Transverse colon (tissue), 4 donors: ENCODE measurements around the gene ZNF343. TPM values are rescaled to one million over a fixed set of nuclear protein-coding genes. Genes with fewer than 3 reads are reported as not detected.

Experiments used
- DNase-seq: peaks from one replicate; pipeline ENCODE4 v3.0.0-alpha.2; 2019
- H3K27ac ChIP-seq, 4 donors: fragments of 200-600 bp; sonication (generic); 2 replicates each; pipeline ENCODE4 v1.5.1; 2016 to 2018; ENCODE audit warnings: inconsistent platforms in 4 of 4
- H3K27me3 ChIP-seq: fragments of 200-600 bp; sonication (generic); 2 replicates; pipeline ENCODE4 v1.5.1; 2017; ENCODE audit warnings: inconsistent platforms
- H3K36me3 ChIP-seq, 4 donors: fragments of 200-600 bp; sonication (generic); 2 replicates each; pipeline ENCODE4 v1.5.1; 2017 to 2019; ENCODE audit warnings: inconsistent platforms in 4 of 4
- H3K4me1 ChIP-seq, 4 donors: fragments of 200-600 bp; sonication (generic); 2 replicates each; pipeline ENCODE4 v1.5.1; 2017 to 2020; ENCODE audit warnings: inconsistent platforms in 4 of 4
- H3K4me3 ChIP-seq, 4 donors: fragments of 200-600 bp; sonication (generic); 1 replicate in 1 of 4; 2 replicates in 3 of 4; pipeline versions ENCODE4 v1.5.1 to v1.6.1; 2017 to 2019; ENCODE audit warnings: inconsistent platforms in 4 of 4
- H3K9me3 ChIP-seq, 2 donors: fragments of 200-600 bp; sonication (generic); 2 replicates each; pipeline ENCODE4 v1.5.1; 2017 to 2019; ENCODE audit warnings: inconsistent platforms in 2 of 2
- EP300 ChIP-seq: sonication (generic); formaldehyde crosslinking; IDR thresholded peaks from one replicate; pipeline ENCODE4 v1.6.1; 2017; ENCODE audit warnings: antibody characterized with exemption, low read depth
- POLR2A ChIP-seq: fragments of 450-650 bp; IDR thresholded peaks from one replicate; pipeline ENCODE4 v1.6.1; 2016; ENCODE audit warnings: antibody characterized with exemption, mild to moderate bottlenecking, moderate library complexity
- POLR2AphosphoS5 ChIP-seq, 3 donors: sonication (generic); formaldehyde crosslinking; IDR thresholded peaks; one replicate each; pipeline ENCODE4 v1.6.1; 2016; ENCODE audit warnings: antibody characterized with exemption in 3 of 3
- WGBS, 2 donors: methylation state at CpG; one replicate each; pipeline ENCODE4 v1.1.5; 2018; ENCODE audit warnings: low coverage in 1 of 2; 5-methylcytosine and 5-hydroxymethylcytosine counted together
- in situ Hi-C, 4 donors: fragments of 200-750 bp; cut with MboI; loops; one replicate each; pipeline versions ENCODE4 v1.15.0 to v1.15.1; 2017; ENCODE audit warnings: low sequenced_read_pairs in 3 of 4, low pct_ligation_motif_present in 1 of 4, low pct_unique_long_range_greater_than_20kb in 1 of 4
- intact Hi-C: fragments of 100-400 bp; cut with DNase I; formaldehyde crosslinking; loops from one replicate; pipeline ENCODE4 v1.15.1; 2023; ENCODE audit warnings: low total_unique reads
- total RNA-seq, 4 donors: library from RNA; depleted of rRNA; stranded (reverse); fragments of >200 nt; gene quantifications; one replicate each; pipeline ENCODE4 v1.1.0, GENCODE V29; 2016
- TF ChIP-seq, protein P1 (sequence below), 5 experiments: fragments of 200-600 bp in 3 of 5; fragments of 450-650 bp in 2 of 5; sonication (generic) in 3 of 5; IDR thresholded peaks; 1 replicate in 2 of 5; 2 replicates in 3 of 5; pipeline ENCODE4 v1.5.1; 2016 to 2017; ENCODE audit warnings: antibody characterized with exemption in 5 of 5, inconsistent platforms in 3 of 5, mild to moderate bottlenecking in 2 of 5, moderate library complexity in 1 of 5

Gene ZNF343
- total RNA-seq, 4 donors from 2014 or later, result 2.4 to 9.8 (median 6.1) TPM

DNA sequence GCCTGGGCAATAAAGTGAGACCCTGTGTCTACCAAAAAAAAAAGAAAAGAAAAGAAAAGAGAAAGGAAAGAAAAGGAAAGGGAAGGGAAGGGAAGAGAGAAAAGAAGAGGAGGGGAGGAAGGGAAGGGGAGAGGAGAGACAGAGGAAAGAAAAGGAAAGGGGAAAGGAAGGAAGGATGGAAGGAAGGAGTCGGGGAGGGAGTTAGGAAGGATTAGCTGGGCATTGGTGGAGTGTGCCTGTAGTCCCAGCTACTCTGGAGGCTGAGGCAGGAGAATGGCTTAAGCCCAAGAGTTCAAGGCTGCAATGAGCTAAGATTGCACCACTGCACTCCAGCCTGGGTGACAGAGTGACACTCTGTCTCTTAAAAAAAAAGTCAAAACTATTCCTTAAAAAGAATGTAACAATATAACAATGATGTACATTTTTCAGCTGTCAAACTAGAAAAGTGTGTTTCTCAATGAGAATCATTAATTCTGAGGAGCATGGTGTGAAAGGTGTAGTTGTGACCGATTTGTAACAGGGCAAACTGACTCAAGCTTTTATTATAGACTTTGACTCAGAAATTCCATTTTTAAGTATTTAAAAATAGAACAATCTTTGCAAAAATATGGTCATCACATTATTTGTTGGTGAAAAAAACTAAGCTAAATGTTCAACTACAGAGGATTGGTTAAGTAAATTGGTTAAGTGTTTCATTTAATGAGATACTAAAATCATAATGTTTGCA is 52.8 kb downstream of the ZNF343 start:
- in situ Hi-C loops, result loop anchor here in 2 of 4 donors (10.0 to 25.0 kb wide), 2 partner anchors 244 to 251 kb away; no protein-coding TSS in a partner anchor

DNA sequence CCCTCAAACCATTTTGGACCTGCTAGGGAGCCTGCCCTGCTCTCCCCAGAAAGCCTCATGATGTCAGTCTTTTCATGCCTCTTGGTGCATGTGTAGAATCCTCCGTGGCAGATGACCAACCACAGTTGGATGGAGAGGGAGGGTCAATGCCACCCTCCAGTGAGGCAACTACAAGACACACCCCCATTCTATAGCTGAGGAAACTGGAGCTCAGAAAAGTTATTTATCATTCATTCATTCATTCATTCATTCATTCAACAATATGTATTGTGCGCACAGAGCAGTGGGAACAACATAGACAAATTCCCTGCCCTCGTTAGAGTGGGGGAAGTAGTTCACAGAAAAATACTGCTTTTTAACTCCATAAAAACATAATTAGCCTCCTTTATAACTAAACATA is 54.9 kb downstream of the ZNF343 start:
- H3K4me3 ChIP-seq, result no peak overlapping the region
- TF ChIP-seq EP300 (no peak), POLR2A (no peak), POLR2AphosphoS5 (IDR thresholded peaks at IDR 0.05) (no peak)
- TF ChIP-seq, protein P1, sequence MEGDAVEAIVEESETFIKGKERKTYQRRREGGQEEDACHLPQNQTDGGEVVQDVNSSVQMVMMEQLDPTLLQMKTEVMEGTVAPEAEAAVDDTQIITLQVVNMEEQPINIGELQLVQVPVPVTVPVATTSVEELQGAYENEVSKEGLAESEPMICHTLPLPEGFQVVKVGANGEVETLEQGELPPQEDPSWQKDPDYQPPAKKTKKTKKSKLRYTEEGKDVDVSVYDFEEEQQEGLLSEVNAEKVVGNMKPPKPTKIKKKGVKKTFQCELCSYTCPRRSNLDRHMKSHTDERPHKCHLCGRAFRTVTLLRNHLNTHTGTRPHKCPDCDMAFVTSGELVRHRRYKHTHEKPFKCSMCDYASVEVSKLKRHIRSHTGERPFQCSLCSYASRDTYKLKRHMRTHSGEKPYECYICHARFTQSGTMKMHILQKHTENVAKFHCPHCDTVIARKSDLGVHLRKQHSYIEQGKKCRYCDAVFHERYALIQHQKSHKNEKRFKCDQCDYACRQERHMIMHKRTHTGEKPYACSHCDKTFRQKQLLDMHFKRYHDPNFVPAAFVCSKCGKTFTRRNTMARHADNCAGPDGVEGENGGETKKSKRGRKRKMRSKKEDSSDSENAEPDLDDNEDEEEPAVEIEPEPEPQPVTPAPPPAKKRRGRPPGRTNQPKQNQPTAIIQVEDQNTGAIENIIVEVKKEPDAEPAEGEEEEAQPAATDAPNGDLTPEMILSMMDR (IDR thresholded peaks at IDR 0.05), result no peak
- H3K27me3 ChIP-seq, result no peaks in the 10 kb centered on the region
- intact Hi-C loops, result loop anchor here (10.0 kb wide), 1 partner anchor 249 kb away; no protein-coding TSS in a partner anchor
- no peak for DNase-seq
- peaks cover 0 to 4% (median 0%) of the 10 kb centered on the region in 4 donors for H3K4me1 ChIP-seq
- in situ Hi-C loops, result loop anchor here in 3 of 4 donors (5.0 to 25.0 kb wide), 3 partner anchors 241 to 249 kb away; no protein-coding TSS in a partner anchor
- no peaks in the 10 kb centered on the region for H3K9me3 ChIP-seq
- H3K36me3 ChIP-seq, result no peaks in the 10 kb centered on the region
- 75 to 77% methylated on average over 3 of the region's 3 CpGs for whole genome bisulfite sequencing, 2 donors
- no peak overlapping the region for H3K27ac ChIP-seq

More for the DNA sequence above, 52.8 kb downstream of the ZNF343 start:
- DNase-seq, result no peak
- Histone ChIP-seq H3K4me1 (peaks cover 0 to 4% (median 0%) of the 10 kb centered on the region in 4 donors), H3K27me3 (no peaks in the 10 kb centered on the region), H3K4me3 (no peak overlapping the region), H3K27ac (no peak overlapping the region), H3K36me3 (peaks cover under 1 to 11% (median 6%) of the 10 kb centered on the region in 4 donors), H3K9me3 (no peaks in the 10 kb centered on the region)
- TF ChIP-seq, protein P1 (IDR thresholded peaks at IDR 0.05), result no peak
- TF ChIP-seq EP300 (no peak), POLR2AphosphoS5 (IDR thresholded peaks at IDR 0.05) (no peak)
- intact Hi-C loops, result loop anchor here (10.0 kb wide), 1 partner anchor 251 kb away; no protein-coding TSS in a partner anchor
- WGBS, 2 donors, result 71 to 80% methylated on average over 2 of the region's 2 CpGs

DNA sequence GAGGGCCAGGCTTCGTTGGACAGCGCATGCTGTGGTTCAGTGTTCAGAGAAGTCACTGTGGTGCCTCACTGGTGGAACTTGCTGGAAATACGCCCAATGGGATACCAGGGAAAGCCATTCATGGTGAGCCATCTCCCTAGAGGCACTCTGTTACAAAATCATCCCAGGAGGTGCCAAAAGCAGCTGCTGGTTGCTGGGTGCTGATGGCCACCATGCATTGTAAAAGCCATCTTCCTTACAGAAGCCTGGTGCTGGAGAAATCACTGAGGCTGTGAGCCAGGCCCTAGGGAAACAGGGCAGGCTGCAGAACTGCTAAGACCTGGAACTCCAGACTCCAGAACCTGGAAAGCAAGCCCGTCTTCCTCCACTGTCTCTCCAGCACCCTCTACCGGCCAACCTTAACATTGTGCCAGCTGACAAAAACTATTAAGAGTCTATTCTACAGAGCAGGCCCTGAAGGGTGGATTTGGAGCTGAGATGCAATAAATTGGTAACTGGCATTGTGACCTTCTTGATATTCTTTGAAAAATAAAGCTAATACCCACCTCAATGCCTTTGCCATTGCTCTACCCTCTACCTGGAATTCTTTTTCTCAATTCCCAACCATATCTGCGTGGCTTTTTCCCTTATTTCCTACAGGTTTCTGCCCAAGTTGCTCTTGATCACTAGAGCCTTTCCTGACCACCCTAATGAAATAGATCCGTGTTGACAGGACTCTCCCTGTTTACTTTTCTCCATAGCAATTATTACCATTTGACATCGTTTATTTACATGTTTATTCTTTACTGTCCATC is 56.6 kb downstream of the ZNF343 start:
- no peak overlapping the region for H3K27ac ChIP-seq
- no peaks in the 10 kb centered on the region for H3K36me3 ChIP-seq
- in situ Hi-C loops (loop anchor here in 3 of 4 donors (5.0 to 25.0 kb wide), 3 partner anchors 240 to 247 kb away; no protein-coding TSS in a partner anchor), intact Hi-C loops (loop anchor here (10.0 kb wide), 1 partner anchor 247 kb away; no protein-coding TSS in a partner anchor)
- no peak overlapping the region for H3K4me3 ChIP-seq
- DNase-seq, result peak; percentile 69
- H3K9me3 ChIP-seq, result no peaks in the 10 kb centered on the region
- no peaks in the 10 kb centered on the region for H3K27me3 ChIP-seq
- WGBS, 2 donors, result 53 to 78% methylated on average over 6 to 8 of the region's 8 CpGs
- no peak for TF ChIP-seq POLR2AphosphoS5 (IDR thresholded peaks at IDR 0.05)
- no peak for TF ChIP-seq EP300
- TF ChIP-seq, protein P1 (IDR thresholded peaks at IDR 0.05), result peak; percentile 63 to 87 (median 79)
- no peak for TF ChIP-seq POLR2A
- H3K4me1 ChIP-seq, result peaks cover 0 to 4% (median 0%) of the 10 kb centered on the region in 4 donors

DNA sequence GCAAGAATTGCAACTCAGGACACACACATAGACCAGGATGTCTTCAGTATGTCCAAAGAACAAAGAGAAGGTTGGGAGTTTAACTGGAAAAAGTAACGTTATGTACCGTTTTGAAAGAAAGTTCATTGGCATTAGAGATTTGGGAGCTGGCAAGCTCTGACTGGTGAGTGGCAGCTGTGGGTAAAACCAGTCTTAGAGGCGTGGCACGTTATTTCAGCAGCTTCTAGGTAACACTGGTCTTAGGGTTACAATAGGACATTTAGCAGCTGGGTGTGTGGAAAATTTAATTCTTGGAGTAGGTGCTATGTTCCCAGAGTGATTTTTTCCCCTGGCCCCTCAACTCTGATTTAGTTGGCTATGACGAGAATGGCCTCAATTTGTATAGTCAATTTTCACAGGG is 57.3 kb downstream of the ZNF343 start:
- no peak overlapping the region for H3K27ac ChIP-seq
- in situ Hi-C loops, result loop anchor here in 3 of 4 donors (5.0 to 25.0 kb wide), 3 partner anchors 239 to 247 kb away; no protein-coding TSS in a partner anchor
- no peak for DNase-seq
- no peaks in the 10 kb centered on the region for H3K27me3 ChIP-seq
- no peak for TF ChIP-seq POLR2AphosphoS5 (IDR thresholded peaks at IDR 0.05)
- no peak for TF ChIP-seq POLR2A
- TF ChIP-seq EP300, result no peak
- TF ChIP-seq, protein P1 (IDR thresholded peaks at IDR 0.05), result no peak
- H3K36me3 ChIP-seq, result no peaks in the 10 kb centered on the region
- intact Hi-C loops, result loop anchor here (10.0 kb wide), 1 partner anchor 247 kb away; no protein-coding TSS in a partner anchor
- WGBS, 2 donors, result 49 to 74% methylated on average over 5 of the region's 5 CpGs
- H3K9me3 ChIP-seq, result no peaks in the 10 kb centered on the region
- H3K4me1 ChIP-seq, result peaks cover 0 to 4% (median 0%) of the 10 kb centered on the region in 4 donors
- H3K4me3 ChIP-seq, result no peak overlapping the region
